Umbilical cord (tissue), 2 donors: ENCODE results near the gene SPIC. TPM values are rescaled to one million over a fixed set of nuclear protein-coding genes. Genes with fewer than 3 reads are reported as not detected.
"Not testable (repeated sequence)": the region's sequence is repeated elsewhere in the genome, so short reads cannot be mapped to it uniquely, and the experiment has no call there.

ENCODE experiments used
- DNase-seq: peaks from one replicate; pipeline ENCODE4 v3.0.0-alpha.2; 2015; ENCODE audit warnings: low spot score
- total RNA-seq: library from RNA; depleted of rRNA; stranded (reverse); fragments of >200 nt; gene quantifications from one replicate; pipeline ENCODE4 v1.2.3, GENCODE V29; 2014; ENCODE audit warnings: low replicate concordance; ENCODE audit not compliant: insufficient read depth

SPIC gene
- 0.72 TPM for total RNA-seq

DNA sequence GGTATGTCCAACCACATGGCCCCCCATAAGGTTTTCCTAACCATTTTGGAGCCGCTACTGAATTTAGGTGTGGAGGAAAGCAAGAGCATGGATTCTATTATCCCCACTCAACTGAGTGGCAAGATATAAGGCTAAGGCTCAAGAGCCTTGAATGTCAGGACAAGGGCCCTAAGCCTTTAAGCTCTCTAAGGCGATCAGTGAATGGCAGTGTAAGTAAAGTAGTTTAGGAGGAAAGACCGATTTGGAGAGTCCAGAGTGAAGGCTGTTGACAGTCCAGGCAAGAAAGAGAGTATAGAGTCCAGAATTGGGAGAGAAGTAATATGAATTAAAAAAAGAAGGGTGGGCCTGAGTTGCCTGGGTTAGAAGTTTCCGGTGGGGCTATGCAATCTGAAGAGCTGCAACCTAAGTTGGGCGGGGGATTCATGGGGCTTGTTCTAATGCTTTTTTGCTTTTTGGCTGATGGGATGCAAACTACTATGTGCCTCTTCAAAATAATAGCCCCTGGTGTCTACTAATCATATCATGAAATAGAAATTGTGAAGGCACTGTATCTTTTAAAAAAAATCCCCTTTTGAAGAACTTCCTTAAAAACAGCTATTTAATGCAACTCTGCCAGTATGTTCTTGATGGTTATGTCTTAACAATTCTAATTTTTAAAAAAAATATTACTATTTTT, at the start of gene SPIC:
Gene SPIC, plus strand, starts transcription at position 626 of the 676 bp plus-strand sequence. CDS start 1,569 bp downstream, outside the sequence.
- no peak for DNase-seq

DNA sequence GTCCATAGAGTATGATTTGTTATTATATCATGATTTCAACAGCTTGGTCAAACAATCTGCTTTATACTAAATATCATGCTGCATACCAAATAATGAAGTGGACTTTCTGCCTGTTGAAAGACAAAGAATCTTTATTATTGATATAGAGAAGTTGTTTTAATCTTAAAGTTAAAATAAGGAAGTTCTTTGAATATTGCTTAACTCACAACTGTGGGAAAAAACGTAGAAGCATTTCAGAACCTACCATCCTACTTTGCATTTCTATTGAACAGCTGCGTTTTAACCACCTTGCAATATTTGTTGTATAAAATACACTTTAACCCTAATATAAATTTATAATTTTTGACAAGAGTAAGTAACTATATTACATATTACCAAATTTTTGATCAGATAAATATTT, 44.7 kb upstream of the SPIC start:
- DNase-seq = no peak

DNA sequence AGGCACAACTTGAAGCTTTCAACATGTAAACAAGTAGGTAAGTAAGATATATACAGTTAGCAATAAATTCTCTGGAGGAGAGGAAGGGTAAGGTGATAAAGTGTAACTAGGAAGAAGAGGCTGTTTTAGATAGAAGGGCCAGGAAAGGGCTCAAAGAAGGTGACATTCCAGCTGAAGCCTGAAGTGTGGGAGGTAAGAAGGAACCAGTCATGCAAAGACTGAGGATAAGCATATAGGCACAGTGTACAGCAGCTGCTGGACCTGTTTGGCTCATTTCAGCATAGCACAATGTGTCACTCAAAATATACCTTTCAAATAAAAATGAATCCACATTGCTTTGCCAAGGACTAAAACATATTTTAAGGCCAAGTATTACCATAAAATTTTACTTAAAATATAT, 39.0 kb upstream of the SPIC start:
- no peak for DNase-seq

DNA sequence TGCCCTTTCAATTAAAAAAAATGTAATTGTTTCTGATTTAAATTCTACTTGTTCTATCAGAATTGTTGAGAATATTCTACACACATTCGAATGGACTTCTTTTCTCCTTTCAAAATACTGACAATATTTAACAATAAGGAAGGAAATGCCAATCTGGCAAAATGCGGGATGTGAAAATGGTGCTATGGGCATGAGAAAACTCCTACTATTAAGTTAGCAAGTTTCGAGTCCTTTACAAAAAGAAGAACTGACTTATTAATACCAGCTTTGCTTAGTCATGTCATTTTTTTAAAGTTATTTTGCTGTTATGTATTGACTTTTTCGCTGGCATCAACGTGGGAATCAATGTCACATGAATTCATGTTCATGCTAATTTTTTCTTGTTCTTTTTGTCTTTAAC, 35.9 kb upstream of the SPIC start:
- DNase-seq = no peak

DNA sequence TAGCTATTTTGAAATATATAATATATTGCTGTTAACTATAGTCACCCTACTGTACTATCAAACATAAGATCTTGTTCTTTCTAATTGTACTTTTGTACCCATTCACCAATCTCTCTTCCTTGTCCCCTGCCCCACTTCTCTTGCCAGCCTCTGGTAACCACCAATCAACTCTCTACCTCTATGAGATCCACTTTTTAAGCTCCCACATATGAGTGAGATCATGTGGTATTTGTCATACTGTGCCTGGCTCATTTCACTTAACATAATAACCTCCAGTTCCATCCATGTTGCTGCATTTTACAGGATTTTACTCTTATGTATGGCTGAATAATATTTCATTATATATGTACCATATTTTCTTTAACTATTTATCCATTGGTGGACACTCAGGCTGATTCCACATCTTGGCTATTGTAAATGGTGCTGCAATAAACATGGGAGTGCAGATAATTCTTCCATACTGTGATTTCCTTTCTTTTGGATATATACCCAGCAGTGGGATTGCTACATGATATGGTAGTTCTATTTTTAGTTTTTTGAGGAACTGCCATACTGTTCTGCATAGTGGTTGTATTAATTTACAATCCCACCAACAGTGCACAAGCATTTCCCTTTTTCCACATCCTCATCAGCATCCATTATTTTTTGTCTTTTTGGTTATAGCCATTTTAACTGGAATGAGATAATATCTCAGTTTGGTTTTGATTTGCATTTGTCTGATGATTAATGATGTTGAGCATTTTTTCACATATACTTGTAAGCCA, 33.5 kb upstream of the SPIC start:
- DNase-seq = no peak

DNA sequence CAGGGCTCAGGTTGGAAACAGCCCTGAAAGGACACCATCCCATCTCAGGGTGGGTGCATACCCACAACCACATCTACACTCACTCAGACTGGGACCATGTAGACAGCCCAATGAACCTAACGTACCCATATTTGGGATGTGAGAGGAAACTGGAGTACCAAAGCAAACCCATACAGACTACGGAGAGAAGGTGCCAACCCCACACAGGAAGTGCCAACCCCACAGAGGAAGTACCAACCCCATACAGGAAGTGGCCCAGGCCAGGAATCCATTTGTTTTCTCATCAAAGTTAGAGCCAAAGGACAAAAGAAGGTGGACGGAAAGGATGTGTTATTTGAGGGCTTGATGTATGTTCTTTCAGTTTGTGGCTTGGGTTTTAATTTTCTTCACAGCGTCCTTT, 19.5 kb upstream of the SPIC start:
- DNase-seq = no peak

DNA sequence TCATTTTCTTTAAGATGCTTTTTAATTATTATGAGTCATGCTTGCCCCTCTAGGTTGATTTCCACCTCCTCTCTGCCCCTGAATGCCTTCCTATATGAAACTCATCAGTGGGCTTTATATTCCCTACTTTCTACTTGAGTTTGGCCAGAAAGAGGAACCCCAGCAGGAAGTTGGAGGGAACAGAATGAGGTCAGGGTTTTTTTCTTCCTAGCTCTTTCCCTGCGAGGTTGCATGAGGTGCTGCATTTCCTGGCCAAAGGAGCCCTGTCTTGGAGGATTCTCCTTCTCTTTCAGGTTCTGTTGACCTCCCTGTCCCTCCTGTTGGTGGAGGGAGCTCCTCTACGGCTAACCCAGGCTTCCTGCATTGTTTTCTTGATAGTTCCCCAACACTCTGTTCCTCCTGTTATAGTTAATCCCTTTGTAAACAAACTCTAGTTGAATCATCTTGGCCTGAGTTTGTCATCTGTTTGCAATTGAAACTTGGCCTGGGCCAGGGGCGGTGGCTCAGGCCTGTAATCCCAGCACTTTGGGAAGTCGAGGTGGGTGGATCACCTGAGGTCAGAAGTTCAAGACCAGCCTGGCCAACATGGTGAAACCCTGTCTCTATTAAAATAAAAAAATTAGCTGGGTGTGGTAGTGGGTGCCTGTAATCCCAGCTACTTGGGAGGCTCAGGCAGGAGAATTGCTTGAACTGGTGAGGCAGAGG, 15.3 kb upstream of the SPIC start:
- no peak for DNase-seq

DNA sequence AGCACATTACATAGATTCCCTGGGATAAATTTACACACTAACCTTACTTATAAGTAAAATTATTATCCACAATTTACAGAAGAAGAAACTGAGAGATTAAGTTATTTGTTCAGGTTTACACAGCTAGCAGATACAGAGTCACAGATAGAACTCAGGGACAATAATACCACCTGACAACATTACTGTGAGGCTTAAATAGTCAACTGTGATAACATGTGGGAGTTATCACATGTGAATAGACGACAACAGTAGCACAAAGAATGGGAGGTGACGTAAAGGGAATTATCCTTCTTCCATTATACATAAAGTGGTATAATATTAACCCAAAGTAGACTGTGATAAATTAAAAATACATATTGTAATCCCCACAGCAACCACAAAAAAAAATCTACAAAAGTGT, 6.2 kb upstream of the SPIC start:
- DNase-seq = no peak

DNA sequence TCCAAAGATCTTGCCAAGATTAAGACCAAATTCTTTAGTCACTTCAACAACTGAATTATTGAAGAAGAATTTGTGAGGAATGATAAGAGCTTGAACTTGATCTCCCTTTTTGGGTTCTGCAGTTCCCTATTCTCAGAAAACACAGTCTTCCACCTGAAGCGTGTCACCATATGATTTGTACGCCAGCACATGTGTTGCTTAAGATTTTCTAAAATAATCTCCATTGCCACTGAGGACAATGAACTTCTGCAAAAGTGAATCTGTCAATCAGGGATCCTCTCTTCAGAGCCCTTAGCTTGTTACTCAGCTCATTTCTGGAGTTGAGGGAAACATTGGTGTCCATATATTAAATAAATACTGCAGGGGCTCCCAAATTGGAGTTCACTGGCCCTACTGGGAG, 4.2 kb upstream of the SPIC start:
- DNase-seq = no peak

DNA sequence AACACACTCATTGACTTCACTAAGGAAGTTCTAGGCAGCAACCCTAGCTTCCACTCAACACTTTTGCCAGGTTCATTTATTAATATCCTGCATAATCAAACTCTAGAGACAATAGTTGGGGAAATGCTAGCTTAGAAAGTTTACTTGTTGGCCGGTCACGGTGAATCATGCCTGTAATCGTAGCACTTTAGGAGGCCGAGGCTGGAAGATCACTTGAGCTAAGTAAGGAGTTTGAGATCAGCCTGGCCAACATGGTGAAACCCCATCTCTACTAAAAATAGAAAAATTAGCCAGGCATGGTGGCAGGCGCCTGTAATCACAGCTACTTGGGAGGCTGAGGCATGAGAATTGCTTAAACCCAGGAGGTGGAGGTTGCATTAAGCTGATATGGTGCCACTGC, 3.3 kb upstream of the SPIC start:
- not testable (repeated sequence) for DNase-seq

DNA sequence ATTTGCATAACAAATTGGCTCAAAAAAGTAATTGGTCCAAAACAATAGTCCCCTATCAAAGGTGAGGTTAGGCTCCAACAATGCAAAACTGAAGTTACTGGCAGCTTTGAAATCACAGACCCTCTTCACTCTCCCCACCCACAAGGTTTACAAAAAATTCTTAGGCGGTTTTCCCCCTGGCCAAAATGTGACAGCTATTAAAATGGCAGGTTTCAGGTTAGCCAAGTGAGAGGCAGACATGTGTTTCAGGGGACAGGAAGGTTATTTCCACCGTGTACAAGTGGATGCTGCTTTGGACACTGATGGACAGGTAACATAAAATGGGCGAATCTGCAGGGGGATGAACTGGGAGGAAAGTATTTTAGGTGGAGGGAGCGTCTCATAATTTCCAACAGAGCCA, 888 bp upstream of the SPIC start:
- DNase-seq = no peak

DNA sequence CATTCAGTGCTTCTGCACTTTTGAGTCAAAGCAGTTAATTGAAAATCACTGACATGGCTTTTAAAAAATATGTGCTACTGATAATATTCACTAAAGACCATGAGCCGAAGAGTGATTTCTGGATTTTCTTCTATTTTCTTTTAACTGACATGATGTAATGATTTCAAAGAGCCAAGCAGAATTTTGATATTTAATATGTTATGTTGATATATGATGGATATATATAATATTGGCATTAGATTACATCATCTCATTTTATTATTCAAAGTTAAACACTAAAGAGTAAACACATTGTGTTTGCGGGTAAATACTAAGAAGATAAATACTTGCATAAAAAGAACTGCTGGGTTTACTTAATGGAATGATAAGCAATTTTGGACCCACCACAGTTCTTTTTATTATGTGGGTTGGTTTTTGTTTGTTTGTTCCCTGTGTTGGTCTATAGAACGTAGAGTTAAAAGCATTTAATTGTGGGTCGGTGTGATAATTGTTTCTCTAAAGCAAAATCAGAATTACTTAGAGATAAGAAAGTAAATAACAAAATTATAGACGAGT, 692 bp downstream of the SPIC start:
- DNase-seq = no peak

DNA sequence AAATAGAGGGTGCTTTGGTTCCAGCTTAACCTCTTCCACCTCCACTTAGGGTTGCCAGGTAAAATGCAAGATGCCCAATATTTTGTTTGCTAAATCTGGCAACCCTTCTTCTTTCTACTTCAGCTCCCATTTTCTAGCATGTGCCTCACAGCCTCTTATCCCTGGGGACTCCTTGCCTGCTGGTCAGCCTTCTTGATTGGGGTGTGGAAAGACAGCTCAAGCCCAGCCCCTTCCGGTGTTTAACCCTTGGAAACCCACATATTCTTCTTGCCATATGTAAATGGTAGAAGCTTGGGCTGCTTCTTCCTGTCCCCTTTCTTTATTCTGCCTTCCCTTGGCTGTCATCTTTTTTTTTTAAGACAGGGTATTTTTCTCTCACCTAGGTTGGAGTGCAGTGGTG, 5.7 kb downstream of the SPIC start:
- DNase-seq = no peak

DNA sequence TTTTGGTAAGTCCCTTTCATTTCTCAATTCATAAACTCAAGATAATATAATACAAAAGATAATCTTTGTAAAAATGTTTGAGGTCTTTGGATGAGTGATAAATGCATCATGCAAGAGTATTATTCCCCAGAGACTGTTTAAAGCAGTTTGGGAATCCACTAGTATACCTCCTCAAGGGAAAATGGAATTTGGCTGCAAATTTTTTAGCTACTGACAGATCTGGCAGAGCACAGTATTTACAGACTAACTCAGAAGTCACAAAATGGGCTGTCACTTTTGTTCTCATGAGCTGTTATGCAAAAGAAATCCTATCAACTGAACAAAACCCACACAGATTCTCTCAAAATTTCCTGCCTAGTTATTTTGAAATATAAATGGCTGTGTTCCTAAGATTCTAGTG, 9.9 kb downstream of the SPIC start:
- peak; percentile 7 for DNase-seq

DNA sequence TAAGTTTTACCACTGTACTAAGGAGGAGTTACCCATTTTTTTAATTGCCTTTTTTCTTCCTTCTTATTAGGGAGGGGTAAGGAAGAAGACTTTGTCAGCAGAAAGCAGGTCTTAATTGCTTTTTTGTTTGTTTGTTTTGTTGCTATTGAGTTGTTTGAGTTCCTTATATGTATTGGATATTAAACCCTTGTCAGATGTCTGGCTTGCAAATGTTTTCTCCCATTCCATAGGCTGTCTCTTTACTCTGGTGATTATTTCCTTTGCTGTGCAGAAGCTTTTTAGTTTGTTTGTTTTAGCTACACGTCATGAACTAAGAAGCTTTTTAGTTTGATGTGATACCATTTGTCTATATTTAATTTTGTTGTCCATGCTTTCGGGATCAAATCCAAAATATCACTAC, 13.3 kb downstream of the SPIC start:
- no peak for DNase-seq

DNA sequence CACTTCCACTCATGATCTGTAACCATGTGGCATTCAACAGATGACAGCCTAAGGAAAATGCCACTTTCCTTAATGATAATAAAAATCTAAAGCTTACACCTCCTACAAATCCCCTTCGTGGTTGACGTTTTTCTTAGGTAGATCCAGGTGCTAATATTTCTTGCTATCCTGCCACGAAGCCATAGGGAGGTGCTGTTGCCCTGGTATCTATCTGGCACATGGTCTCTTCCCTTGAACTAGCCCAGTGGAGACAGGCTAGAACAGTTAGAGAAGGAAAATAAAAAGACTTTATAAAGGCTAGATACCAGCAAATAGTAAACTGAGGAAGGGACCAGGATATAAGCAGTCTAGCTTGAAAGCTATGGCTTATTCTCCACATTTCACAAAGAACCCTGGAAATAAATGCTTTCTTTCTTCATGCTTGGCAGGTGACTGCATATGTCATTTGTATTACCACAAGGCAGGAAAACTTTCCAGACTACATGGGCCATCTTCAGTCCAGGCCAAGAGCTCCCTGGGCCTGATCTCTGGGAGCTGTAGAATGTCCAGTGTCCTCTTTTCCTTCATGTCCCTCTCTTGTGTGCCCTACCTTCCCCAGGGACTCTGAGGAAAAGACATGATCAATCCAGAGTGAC, 15.3 kb downstream of the SPIC start:
- peak; percentile 9 for DNase-seq

DNA sequence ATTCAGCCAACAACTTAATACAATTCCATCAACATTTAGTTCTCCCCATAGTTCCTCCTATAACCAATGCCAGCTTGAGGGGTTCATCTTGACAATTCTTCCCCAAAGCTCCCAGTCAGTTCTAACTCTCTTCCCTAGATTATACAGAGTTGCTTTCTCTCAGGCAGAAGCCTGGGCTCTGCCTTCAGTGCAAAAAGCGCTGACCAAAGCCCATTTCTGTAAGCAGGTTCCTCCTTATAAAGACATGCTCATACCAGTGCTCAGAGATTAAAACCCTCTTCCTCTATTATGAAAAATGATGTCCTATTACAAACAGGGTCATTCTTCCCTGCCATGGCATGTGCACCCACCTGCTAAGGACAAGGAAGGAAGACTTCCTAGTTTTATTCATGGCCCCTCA, 16.2 kb downstream of the SPIC start:
- no peak for DNase-seq

DNA sequence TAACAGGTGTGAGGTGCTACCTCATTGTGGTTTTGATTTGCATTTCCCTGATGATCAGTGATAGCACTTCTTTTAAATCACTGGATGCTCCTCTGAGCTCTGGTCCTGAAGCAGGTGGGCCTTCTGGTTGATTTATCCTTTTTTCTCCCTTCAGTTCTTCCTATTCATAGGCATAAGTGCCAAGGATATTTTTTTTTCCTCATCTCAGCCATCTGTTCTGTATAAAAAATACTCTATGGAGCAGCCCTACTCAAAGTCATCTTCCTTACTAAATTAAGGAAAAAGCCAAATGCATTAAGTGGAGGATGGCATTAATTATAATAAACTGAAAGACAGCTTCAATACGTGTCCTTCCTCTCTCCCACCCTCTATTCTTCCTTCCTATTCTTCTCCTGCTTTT, 18.4 kb downstream of the SPIC start:
- no peak for DNase-seq

DNA sequence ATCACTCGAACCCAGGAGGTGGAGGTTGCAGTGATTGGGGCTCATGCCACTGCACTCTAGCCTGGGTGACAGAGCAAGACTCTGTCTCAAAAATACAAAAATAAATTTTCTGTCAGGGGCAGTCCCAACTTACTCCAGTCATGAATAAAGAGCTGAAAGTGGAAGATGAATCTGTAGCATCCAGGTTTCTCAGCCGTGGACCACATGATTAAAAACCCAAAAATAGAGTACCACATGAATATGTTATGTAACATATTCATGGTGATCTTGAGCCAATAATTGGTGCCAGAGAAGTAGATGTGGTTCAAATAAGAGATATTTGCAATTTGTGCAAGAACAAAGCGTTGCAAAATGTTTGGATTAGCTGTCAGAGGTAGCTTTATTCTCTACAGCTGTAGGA, 23.1 kb downstream of the SPIC start:
- DNase-seq = no peak

DNA sequence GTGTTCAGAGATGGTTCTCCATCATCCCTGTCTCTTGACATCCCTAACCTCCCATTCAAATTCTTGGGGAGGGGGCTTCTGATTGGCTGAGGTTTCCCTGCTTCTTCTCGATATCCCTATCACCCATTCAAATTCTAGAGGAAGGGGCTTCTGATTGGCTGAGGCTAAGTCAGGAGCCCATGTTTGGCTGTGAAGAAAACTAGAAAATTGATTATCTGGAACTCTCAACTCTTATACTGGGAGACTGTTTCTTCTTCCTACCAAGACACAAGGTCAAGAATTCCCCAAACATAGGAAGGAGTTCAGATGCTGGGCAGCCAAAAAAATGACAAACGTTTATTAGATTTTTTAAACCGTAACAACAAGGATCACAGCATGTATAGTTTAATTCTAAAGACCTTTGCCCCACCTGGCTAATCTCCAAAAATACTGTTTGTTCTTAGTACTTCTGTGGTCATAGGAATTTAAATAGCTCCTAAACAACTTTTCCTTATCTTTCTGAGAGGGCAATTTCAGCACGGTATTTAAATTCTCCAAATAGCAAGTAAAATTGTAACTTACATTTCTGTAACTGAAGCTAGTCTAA, 26.4 kb downstream of the SPIC start:
- peak; percentile 9 for DNase-seq

DNA sequence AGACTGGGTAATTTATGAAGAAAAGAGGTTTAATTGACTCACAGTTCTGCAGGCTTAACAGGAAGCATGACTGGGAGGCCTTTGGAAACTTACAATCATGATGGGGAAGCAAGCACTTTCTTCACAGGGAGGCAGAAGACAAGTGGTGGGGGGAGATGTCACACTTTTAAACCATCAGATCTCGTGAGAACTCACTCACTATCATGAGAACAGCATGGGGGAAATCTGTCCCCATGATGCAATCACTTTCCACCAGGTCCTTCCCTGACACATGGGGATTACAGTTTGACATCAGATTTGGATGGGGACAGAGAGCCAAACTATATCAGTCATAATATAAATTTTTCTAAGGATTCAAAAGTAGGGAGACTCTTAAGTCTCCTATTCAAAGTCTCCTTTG, 46.0 kb downstream of the SPIC start:
- DNase-seq = no peak

DNA sequence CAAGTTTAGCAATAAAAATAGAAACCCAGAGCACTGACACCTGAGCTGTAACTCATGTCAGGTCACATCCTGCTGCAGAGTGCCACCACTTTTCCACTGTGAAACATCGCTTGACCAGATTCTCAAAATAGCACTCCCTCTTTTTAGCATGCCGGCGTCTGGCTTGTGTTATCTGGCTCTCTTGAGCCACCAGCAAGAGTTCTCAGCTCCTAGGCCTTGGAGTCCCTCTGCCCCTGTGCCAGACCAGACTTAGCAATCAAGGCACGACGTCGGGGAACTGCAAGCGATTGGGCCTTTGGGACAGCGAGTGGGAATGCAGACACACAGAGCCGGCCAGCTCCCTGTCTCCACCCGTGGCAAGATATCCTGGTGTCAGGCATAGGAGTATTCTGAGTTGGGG, 52.5 kb downstream of the SPIC start:
- no peak for DNase-seq
